GM12878 (cell line): ENCODE measurements around the gene COQ5. TPM values are rescaled to one million over a fixed set of nuclear protein-coding genes. Genes with fewer than 3 reads are reported as not detected.

Experiments
- ATAC-seq: fragments of 200-7000 bp; cut with Tn5 transposase; 3 replicates; pipeline ENCODE4 v1.9.1; 2020; ENCODE audit warnings: mild to moderate bottlenecking, moderate library complexity
- BruUV-seq: library from RNA; stranded (reverse); fragments of 400-500 nt; replicated peaks from 2 replicates; lab custom pipeline; 2021; lab: Mats Ljungman, UMichigan
- CTCF ChIA-PET: fragments of 300-600 bp; sonication (Branson Sonifier 250); formaldehyde crosslinking; extraction: SDS; loops from one replicate; lab custom pipeline; 2021; ENCODE audit warnings: inconsistent platforms; lab: Yijun Ruan, JAX
- POLR2A ChIA-PET: fragments of 350-600 bp; formaldehyde crosslinking; extraction: SDS; loops from one replicate; lab custom pipeline; 2021; ENCODE audit warnings: inconsistent platforms; lab: Charles Lee
- RAD21 ChIA-PET: fragments of 300-600 bp; sonication (Branson Sonifier 250); formaldehyde crosslinking; loops from one replicate; lab custom pipeline; 2023; ENCODE audit warnings: antibody characterized with exemption; ENCODE audit not compliant: unreplicated experiment; lab: Charles Lee
- SMC1A ChIA-PET: fragments of 300-600 bp; sonication (Branson Sonifier 250); formaldehyde crosslinking; loops from one replicate; lab custom pipeline; 2023; ENCODE audit not compliant: unreplicated experiment, uncharacterized antibody; lab: Charles Lee
- DNase-seq: peaks from one replicate; pipeline ENCODE4 v3.0.0-alpha.2; 2011; ENCODE audit warnings: low read depth, low spot score
- FAIRE-seq: peaks from 3 replicates; lab custom pipeline; 2011; peaks lifted over from hg19 to GRCh38; lab: Jason Lieb, UNC
- H2AFZ ChIP-seq: 2 replicates; pipeline ENCODE4 v1.6.0; 2011; ENCODE audit warnings: low read depth, low read length, control low read depth; ENCODE audit not compliant: control insufficient read depth
- H3K27ac ChIP-seq: 2 replicates; pipeline ENCODE4 v1.5.1; 2011; ENCODE audit warnings: control low read depth; ENCODE audit not compliant: control insufficient read depth, insufficient read depth
- H3K27me3 ChIP-seq, 2 experiments: replicated peaks in 1 of 2; 2 replicates each; pipeline versions ENCODE4 v1.6.0 to v1.6.1; 2011; ENCODE audit warnings: low read length in 1 of 2; ENCODE audit not compliant: control insufficient read depth in 2 of 2, insufficient read depth in 2 of 2
- H3K36me3 ChIP-seq, 2 experiments: 2 replicates each; pipeline ENCODE4 v1.5.1; 2011; ENCODE audit warnings: low read length in 1 of 2; ENCODE audit not compliant: control insufficient read depth in 2 of 2, insufficient read depth in 2 of 2
- H3K4me1 ChIP-seq: 2 replicates; pipeline ENCODE4 v1.6.1; 2011; ENCODE audit warnings: mild to moderate bottlenecking, low read length, moderate library complexity, mixed read lengths; ENCODE audit not compliant: control insufficient read depth, insufficient read depth
- H3K4me2 ChIP-seq: 2 replicates; pipeline ENCODE4 v1.6.0; 2011; ENCODE audit warnings: control low read depth; ENCODE audit not compliant: control insufficient read depth, insufficient read depth
- H3K4me3 ChIP-seq: fragments of 200-600 bp; sonication (generic); 2 replicates; pipeline ENCODE4 v1.5.1; 2016
- H3K79me2 ChIP-seq: 2 replicates; pipeline ENCODE4 v1.6.0; 2011; ENCODE audit warnings: low read length; ENCODE audit not compliant: control insufficient read depth, insufficient read depth
- H3K9ac ChIP-seq: 2 replicates; pipeline ENCODE4 v1.8.0; 2011; ENCODE audit warnings: low read length, control low read depth, mixed read lengths; ENCODE audit not compliant: control insufficient read depth, insufficient read depth
- H3K9me3 ChIP-seq: replicated peaks from 3 replicates; pipeline ENCODE4 v1.5.1; 2011; ENCODE audit warnings: mild to moderate bottlenecking, low read length; ENCODE audit not compliant: control insufficient read depth, insufficient read depth
- H4K20me1 ChIP-seq: 2 replicates; pipeline ENCODE4 v1.6.0; 2011; ENCODE audit not compliant: control insufficient read depth, insufficient read depth
- BCL11A ChIP-seq: IDR thresholded peaks from 2 replicates; pipeline ENCODE4 v1.6.1; 2011; ENCODE audit warnings: low read depth, low read length
- EED ChIP-seq: sonication (generic); IDR thresholded peaks from 2 replicates; pipeline ENCODE4 v1.6.1; 2016; ENCODE audit warnings: antibody characterized with exemption, low read depth
- KAT2A ChIP-seq: conservative IDR thresholded peaks from 2 replicates; pipeline ENCODE4 v1.6.1; 2011; ENCODE audit warnings: low read depth, low read length; ENCODE audit not compliant: control insufficient read depth
- LARP7 ChIP-seq: fragments of 450-650 bp; IDR thresholded peaks from 2 replicates; pipeline ENCODE4 v1.6.1; 2017; ENCODE audit warnings: mild to moderate bottlenecking
- MTA2 ChIP-seq: fragments of 450-650 bp; IDR thresholded peaks from 2 replicates; pipeline ENCODE4 v1.6.1; 2016; ENCODE audit warnings: low read depth, mild to moderate bottlenecking, moderate library complexity
- NFYA ChIP-seq: IDR thresholded peaks from 2 replicates; pipeline ENCODE4 v1.6.1; 2011; ENCODE audit warnings: low read depth, mild to moderate bottlenecking, low read length, improper control_type of control experiment, borderline replicate concordance
- PAX5 ChIP-seq: IDR thresholded peaks from 2 replicates; pipeline ENCODE4 v1.6.1; 2011; ENCODE audit warnings: low read depth, low read length, borderline replicate concordance
- PAX8 ChIP-seq: fragments of 450-650 bp; IDR thresholded peaks from 2 replicates; pipeline ENCODE4 v1.6.1; 2017; ENCODE audit warnings: mild to moderate bottlenecking, moderate library complexity
- POLR2AphosphoS2 ChIP-seq: IDR thresholded peaks from 2 replicates; pipeline ENCODE4 v1.6.1; 2011; ENCODE audit warnings: low read depth, mild to moderate bottlenecking, low read length, improper control_type of control experiment, moderate library complexity
- SP1 ChIP-seq: IDR thresholded peaks from one replicate; pipeline ENCODE4 v1.6.1; 2011; ENCODE audit warnings: low read depth, low read length
- SREBF1 ChIP-seq: IDR thresholded peaks from 2 replicates; pipeline ENCODE4 v1.6.1; 2012; ENCODE audit warnings: mild to moderate bottlenecking, low read length
- ZNF384 ChIP-seq: IDR thresholded peaks from 2 replicates; pipeline ENCODE4 v1.6.1; 2012; ENCODE audit warnings: low read depth, mild to moderate bottlenecking, low read length, improper control_type of control experiment, borderline replicate concordance
- WGBS: methylation state at CpG from one replicate; pipeline ENCODE4 v1.1.6; 2016; ENCODE audit warnings: low lambda C conversion rate; ENCODE audit not compliant: insufficient replicate concordance, insufficient coverage; ENCODE audit errors: missing lambda C conversion rate; 5-methylcytosine and 5-hydroxymethylcytosine counted together
- in situ Hi-C: fragments of 300-500 bp; cut with MboI; formaldehyde crosslinking; loops from 9 replicates; pipeline ENCODE4 v1.14.3; 2018; ENCODE audit warnings: mixed read lengths
- intact Hi-C: fragments of 100-400 bp; cut with micrococcal nuclease; formaldehyde crosslinking; loops from one replicate; pipeline ENCODE4 v1.14.2; 2022; ENCODE audit not compliant: unreplicated experiment
- polyA plus RNA-seq, 11 experiments: library from polyadenylated mRNA; depleted of rRNA in 4 of 11; unstranded in 6 of 11; stranded (reverse) in 5 of 11; fragments of >200 nt; fragmentation: Nextera tagmentation in 4 of 11; fragmentation: Illumina TruSeq in 1 of 11; extraction: Ambion mirVana in 4 of 11; extraction: Trizol in 1 of 11; gene quantifications; 1 replicate in 1 of 11; 2 replicates in 10 of 11; pipeline versions ENCODE4 v1.2.1 to v1.2.3, GENCODE V29; 2011 to 2016; ENCODE audit warnings: inconsistent platforms in 2 of 11, missing spikeins in 2 of 11, low read depth in 1 of 11
- total RNA-seq, 4 experiments: library from RNA; depleted of rRNA in 3 of 4; stranded (reverse); fragments of >200 nt in 3 of 4; fragmentation: Illumina TruSeq in 1 of 4; extraction: Trizol in 1 of 4; gene quantifications; 2 replicates each; pipeline versions ENCODE4 v1.2.1 to v1.2.3, GENCODE V29; 2013 to 2021
- TF ChIP-seq, protein P1 (sequence below): fragments of 450-650 bp; formaldehyde crosslinking; IDR thresholded peaks from 2 replicates; pipeline ENCODE4 v1.4.0; 2022; ENCODE audit warnings: mild to moderate bottlenecking, moderate library complexity
- TF ChIP-seq, protein P2 (sequence below): fragments of 450-650 bp; IDR thresholded peaks from 2 replicates; pipeline ENCODE4 v1.6.1; 2016; ENCODE audit warnings: mild to moderate bottlenecking
- TF ChIP-seq, protein P3 (sequence below): fragments of 450-650 bp; IDR thresholded peaks from 2 replicates; pipeline ENCODE4 v1.6.1; 2014; ENCODE audit warnings: mild to moderate bottlenecking

The COQ5 gene
- total and polyA plus RNA-seq, 10 of the 15 experiments (the other 5 are each of a cell fraction or from before 2014, with no cell fraction given), result 24.8 to 69.3 (median 37.8) TPM

DNA sequence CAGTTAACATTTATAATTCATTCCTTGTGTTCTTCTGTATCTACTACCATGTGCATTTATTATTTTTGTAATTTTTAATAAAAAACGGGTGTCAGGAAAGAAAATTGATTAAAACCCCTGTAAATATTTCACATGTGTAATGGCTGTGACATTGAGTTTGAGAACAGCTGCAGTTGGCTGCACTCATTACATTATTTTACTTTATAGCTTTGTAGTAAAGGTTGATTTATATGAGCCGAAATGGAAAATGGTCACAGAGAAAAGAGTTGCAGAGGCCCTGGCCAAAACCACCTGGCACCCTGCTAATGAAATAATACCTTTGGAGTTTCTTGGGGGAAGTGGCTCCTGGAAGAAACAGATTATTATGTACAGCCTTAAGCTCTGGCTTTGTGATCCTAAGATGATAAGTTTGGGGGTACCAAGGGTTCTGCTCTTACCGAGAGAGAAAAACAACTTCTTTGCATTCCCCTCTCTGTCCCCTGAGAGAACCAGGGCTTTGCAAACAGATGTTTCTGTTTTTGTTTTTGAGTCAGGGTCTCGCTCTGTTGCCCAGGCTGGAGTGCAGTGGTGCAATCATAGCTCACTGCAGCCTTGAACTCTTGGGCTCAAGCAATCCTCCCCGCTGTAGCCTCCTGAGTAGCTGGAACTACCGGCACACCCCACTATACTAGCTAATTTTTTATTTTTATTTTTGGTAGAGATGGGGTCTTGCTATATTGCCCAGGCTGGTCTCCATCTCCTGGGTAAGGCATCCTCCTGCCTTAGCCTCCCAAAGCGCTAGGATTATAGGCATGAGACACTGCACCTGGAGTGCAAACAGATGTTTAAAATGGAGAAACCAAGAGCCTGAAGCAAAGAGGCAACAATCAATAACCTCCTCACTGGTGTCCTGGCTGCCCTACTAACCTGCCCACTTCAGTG, 42.7 kb downstream of the COQ5 start (continued):
- TF ChIP-seq NFYA (no peak), PAX8 (no peak)
- TF ChIP-seq, protein P1, sequence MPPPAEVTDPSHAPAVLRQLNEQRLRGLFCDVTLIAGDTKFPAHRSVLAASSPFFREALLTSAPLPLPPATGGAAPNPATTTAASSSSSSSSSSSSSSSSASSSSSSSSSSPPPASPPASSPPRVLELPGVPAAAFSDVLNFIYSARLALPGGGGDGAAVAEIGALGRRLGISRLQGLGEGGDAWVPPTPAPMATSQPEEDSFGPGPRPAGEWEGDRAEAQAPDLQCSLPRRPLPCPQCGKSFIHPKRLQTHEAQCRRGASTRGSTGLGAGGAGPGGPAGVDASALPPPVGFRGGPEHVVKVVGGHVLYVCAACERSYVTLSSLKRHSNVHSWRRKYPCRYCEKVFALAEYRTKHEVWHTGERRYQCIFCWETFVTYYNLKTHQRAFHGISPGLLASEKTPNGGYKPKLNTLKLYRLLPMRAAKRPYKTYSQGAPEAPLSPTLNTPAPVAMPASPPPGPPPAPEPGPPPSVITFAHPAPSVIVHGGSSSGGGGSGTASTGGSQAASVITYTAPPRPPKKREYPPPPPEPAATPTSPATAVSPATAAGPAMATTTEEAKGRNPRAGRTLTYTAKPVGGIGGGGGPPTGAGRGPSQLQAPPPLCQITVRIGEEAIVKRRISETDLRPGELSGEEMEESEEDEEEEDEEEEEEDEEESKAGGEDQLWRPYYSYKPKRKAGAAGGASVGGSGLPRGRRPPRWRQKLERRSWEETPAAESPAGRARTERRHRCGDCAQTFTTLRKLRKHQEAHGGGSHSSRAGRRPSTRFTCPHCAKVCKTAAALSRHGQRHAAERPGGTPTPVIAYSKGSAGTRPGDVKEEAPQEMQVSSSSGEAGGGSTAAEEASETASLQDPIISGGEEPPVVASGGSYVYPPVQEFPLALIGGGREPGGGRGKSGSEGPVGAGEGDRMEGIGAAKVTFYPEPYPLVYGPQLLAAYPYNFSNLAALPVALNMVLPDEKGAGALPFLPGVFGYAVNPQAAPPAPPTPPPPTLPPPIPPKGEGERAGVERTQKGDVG (CRISPR knock-in tag), result no peak

DNA sequence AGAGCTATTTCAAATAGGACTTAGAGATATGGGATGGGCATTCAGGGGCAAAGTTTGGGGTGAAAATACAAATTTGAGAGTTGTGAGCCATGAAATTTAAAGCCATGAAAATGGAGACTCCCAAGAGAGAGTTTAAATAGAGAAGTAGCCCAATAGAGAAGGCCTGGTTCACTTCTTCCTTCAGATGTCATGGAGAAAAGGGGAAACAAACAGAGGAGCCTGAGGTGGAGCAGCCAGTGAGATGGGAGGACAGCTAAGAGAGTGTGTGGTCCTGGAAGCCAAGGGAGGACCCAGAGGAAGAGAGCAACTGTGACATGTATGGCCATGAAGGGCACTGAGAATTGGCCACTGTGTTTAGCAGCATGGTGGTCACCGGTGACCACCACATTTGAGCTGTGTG, 45.3 kb downstream of the COQ5 start:
- H3K27me3 ChIP-seq, result no peaks in the 10 kb centered on the region
- intact Hi-C loops (no loop called here), in situ Hi-C loops (no loop called here)
- POLR2A ChIA-PET, result interaction anchor here (0.6 to 0.7 kb wide), 2 partner anchors 55 to 198 kb away, joined by 3 read pairs; no protein-coding TSS in a partner anchor
- H3K9ac ChIP-seq, result no peak overlapping the region
- SMC1A ChIA-PET, result interaction anchor here (0.9 kb wide), 1 partner anchor 9 kb away, joined by 3 read pairs; no protein-coding TSS in a partner anchor
- no peaks in the 10 kb centered on the region; the same call in 1 of the 2 replicates for H3K4me1 ChIP-seq
- H4K20me1 ChIP-seq, result no peaks in the 10 kb centered on the region
- RAD21 ChIA-PET, result no interaction called here
- H3K4me2 ChIP-seq, result no peak overlapping the region
- ATAC-seq, result no peak
- DNase-seq, result no peak
- CTCF ChIA-PET, result interaction anchor here (0.6 to 2.0 kb wide), 5 partner anchors 11 to 307 kb away, joined by 3 to 7 read pairs (median 3); partner anchors contain the start of genes DYNLL1 and SIRT4
- H3K27ac ChIP-seq, result no peak overlapping the region
- H2AFZ ChIP-seq, result no peak overlapping the region
- 100% methylated on average over 1 of the region's 1 CpG for WGBS
- no TSS peak for BruUV-seq
- no peaks in the 10 kb centered on the region for H3K79me2 ChIP-seq
- H3K36me3 ChIP-seq, result no peaks in the 10 kb centered on the region
- no peak for FAIRE-seq
- H3K4me3 ChIP-seq, result no peak overlapping the region
- H3K9me3 ChIP-seq, result no peaks in the 10 kb centered on the region
- TF ChIP-seq EED, result no peak
- no peak for TF ChIP-seq LARP7
- TF ChIP-seq, protein P2, sequence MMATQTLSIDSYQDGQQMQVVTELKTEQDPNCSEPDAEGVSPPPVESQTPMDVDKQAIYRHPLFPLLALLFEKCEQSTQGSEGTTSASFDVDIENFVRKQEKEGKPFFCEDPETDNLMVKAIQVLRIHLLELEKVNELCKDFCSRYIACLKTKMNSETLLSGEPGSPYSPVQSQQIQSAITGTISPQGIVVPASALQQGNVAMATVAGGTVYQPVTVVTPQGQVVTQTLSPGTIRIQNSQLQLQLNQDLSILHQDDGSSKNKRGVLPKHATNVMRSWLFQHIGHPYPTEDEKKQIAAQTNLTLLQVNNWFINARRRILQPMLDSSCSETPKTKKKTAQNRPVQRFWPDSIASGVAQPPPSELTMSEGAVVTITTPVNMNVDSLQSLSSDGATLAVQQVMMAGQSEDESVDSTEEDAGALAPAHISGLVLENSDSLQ, result no peak
- no peak for TF ChIP-seq PAX8
- no peak for TF ChIP-seq PAX5
- TF ChIP-seq, protein P3, sequence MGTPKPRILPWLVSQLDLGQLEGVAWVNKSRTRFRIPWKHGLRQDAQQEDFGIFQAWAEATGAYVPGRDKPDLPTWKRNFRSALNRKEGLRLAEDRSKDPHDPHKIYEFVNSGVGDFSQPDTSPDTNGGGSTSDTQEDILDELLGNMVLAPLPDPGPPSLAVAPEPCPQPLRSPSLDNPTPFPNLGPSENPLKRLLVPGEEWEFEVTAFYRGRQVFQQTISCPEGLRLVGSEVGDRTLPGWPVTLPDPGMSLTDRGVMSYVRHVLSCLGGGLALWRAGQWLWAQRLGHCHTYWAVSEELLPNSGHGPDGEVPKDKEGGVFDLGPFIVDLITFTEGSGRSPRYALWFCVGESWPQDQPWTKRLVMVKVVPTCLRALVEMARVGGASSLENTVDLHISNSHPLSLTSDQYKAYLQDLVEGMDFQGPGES, result no peak
- TF ChIP-seq NFYA, result no peak
- no peak for TF ChIP-seq SP1
- TF ChIP-seq MTA2, result no peak
- no peak for TF ChIP-seq BCL11A
- no peak for TF ChIP-seq SREBF1
- no peak for TF ChIP-seq KAT2A
- no peak for TF ChIP-seq POLR2AphosphoS2
- TF ChIP-seq ZNF384, result no peak
